ENCODE results near the gene CFAP65.

Gene CFAP65

GRCh38 chr2:219003979-219004378, 37.3 kb downstream of the CFAP65 start:
- no peak for DNase-seq

GRCh38 chr2:219003267-219003634, 38.1 kb downstream of the CFAP65 start:
- no peak for DNase-seq

GRCh38 chr2:219002395-219003266, 38.7 kb downstream of the CFAP65 start:
- DNase-seq, result no peak

GRCh38 chr2:219001577-219002394, 39.5 kb downstream of the CFAP65 start:
- no peak for DNase-seq

GRCh38 chr2:219001100-219001576, 40.2 kb downstream of the CFAP65 start:
- no peak for DNase-seq

GRCh38 chr2:219000569-219000960, 40.8 kb downstream of the CFAP65 start:
- no peak for DNase-seq

DNA sequence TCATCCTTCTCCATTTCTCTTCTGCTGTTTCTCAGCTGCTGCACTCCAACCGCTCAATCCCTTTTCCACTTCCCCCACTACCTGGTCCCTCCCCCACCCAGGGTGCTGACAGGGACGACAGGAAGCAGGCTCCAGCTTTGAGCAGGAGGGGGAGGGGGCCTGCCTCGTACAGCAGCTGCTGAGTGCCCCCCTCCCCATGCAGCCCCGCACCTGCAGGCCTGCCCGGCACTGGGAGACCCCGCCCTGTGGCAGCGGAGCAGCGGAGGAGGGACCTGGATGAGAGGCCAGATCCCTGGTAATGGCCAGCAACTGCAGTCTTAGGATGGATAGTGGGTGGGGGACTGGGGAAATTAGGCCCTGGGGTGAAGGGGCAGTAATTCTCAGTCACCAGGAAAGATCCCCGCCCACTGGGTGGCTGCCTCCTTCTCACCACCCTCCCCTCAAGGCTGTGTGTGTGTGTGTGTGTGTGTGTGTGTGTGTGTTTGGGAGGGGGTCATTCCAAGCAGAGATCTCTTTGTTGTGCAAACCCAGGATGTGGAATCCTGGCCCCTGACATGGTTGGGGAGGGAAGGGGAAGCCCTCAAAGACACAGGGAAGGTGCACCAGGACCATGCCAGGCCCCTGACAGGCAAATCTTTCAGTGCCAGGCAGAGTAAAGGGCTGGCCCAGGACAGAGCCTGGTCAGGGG, 41.3 kb downstream of the CFAP65 start:
- no peak for DNase-seq

- no peak for DNase-seq
These were observed 42.1 kb downstream of the CFAP65 start for GRCh38 chr2:218999021-218999880.

GRCh38 chr2:218998414-218999002, 42.8 kb downstream of the CFAP65 start:
- DNase-seq, result no peak

GRCh38 chr2:218997731-218998130, 43.6 kb downstream of the CFAP65 start:
- no peak for DNase-seq

DNA sequence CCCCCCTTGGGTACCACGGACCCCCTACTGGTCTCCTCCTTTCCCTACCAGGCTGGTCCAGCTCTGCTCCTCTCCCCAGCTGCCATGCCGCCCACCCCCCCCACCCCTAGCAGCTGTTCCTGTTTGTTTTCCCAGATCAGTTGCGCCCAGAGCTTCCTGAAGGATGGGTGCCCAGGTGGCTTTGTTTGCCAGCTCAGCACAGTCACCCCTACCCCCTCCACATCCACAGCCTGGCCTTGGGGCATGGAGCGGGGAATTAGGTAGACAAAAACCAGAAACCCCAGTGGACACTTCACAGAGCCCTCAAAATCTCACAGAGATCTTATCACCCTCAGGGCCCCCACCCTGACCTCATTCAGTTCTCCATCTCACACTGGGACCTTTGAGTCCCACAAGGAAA, 44.4 kb downstream of the CFAP65 start:
- no peak for DNase-seq

GRCh38 chr2:218995972-218996711, 45.2 kb downstream of the CFAP65 start:
- DNase-seq, result peak; percentile 69

DNA sequence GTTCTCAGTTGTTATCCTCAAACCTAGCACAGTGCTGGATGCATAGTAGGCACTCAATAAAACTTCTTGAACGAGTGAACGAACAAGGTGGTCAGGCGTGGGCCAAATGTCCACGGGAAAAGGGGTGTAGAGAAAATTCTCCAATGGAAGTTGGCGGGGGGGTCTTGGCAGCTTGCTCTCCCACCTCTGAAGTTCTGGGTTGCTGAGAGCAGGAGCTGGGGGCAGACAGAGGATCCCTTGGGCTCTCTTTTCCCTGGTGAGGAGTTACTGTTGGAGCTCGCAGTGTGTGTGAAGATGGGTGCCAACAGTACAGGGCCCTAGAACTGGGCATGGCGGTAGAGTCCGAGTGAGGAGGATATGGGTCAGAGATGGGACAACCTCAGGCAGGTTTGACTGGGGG, 45.8 kb downstream of the CFAP65 start:
- DNase-seq, result no peak

GRCh38 chr2:218993345-218994315, 47.7 kb downstream of the CFAP65 start, which contains the start of gene CRYBA2:
CRYBA2 (minus strand) TSS chr2:218993422; CDS start chr2:218993176, 246 bp downstream.
- DNase-seq, result no peak

- no peak for DNase-seq
These were observed 48.5 kb downstream of the CFAP65 start for GRCh38 chr2:218992703-218993344.

DNA sequence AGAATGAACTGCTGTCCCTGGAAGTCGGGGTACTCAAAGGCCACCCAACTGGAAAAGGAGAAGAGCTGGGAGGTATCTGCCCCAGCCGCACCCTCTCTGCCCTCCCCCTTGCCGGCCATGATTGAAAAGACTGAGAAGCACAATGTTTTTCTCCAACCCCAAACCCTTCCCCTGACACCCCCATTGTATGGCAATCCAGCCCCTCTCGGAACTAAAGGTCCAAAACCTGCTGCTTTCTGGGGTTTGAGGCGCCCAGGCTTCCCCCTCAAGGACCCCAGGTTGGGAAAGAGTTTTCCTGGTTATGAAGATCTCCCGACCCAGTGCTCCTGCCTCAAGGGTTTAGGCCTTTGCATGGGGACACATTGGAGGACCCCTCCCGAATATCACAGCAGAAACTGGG, 49.1 kb downstream of the CFAP65 start:
- no peak for DNase-seq

GRCh38 chr2:218991674-218992168, 49.6 kb downstream of the CFAP65 start:
- DNase-seq, result no peak

DNA sequence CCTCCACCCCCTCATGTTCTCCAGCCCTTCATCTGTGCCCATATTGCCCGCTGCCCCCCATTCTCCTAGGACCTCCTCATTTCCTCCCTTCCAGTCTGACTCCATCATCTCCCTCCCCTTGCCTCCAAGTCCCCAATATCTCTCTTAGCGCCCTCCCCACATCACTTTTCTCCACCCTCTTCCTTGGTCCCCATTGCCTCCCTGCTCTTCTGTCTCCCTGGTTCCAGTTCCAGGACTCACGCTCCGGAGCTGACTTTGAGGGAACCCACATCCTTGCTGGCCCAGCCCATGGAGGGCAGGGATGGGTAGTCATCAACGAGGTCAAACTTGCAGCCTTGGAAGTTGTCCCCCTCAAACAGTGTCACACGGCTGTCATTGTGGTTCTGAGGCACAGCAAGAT, 50.7 kb downstream of the CFAP65 start:
- DNase-seq, result no peak

DNA sequence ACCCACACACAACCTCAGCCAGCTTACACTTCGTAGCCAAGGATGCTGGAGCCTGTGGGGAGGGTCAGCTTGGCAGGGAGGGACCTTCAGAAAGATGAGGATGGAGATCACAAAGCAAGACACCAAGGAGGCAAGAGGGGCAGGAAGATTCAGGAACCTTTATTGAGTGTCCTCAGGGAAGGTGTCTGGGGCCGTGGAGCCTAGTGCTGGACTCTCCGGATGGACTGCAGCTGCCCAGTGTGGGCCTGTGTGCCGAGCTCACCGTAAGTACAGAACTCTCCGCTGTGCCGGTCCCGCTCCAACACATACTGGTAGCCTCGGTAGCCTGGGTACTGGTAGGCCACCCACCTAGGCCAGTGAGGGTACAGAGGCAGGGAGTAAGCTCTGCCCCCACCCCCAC, 51.3 kb downstream of the CFAP65 start:
- DNase-seq, result no peak
